HG03064 (cell line): ENCODE results near the gene TPM1.

Experiments used
- ATAC-seq: cut with Tn5 transposase; IDR thresholded peaks from one replicate; pipeline ENCODE4 v1.9.1; 2021; ENCODE audit warnings: low read depth; ENCODE audit not compliant: unreplicated experiment

TPM1 gene

DNA sequence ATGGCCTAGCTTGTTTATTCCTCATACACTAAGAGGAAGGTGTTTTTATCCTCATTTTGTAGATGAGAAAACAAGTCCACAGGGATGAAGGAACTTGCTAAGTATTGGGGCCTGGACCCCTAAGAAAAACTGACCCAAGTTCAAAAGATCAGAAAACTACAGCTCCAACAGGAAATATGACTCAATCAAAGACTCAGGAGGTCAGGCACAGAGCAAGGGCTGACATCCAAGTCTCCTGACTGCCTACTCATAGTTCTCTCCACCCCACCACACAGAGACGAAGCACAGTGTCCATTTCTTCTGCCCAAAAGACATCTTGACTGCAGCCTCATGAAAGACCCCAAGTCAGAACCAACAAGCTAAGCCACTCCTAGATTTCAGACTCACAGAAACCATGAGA lies 26.9 kb upstream of the TPM1 start:
- ATAC-seq = no peak

DNA sequence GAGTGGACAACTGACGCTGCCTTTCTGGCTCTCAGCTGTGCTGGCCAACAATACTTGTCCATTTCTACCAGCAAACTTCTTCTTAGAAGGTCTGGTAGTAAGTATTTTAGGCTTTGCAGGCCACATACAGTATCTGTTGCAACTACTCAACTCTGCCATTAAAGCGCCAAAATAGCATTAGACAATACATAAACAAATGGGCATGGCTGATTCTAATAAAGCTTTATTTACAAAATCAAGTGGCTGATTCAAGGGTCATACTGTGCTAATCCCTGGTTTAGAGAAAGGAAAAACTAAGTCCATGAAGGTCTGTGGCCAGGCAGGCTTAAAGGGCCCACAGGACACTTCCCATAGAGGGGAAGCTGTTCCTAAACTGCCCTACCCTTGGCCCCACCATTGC lies 26.3 kb upstream of the TPM1 start:
- no peak for ATAC-seq

DNA sequence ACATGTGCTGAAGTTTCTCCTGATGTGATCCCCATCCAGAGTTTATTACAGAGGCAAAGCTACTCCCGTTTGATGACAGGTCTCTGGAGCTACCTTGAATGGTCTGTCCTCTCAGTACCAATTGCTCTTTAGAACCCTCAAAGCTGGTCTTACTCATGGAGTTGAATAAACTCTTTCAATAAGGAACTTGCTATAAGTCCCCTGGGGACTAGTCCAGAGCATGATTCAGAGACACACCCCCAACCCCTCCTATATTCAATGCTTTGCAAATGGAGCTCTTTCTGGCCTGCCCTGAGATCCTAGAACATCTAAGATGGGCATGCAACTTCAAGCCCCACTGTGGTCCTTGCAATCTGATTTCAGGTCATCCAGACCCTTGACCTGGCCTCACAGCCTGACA lies 23.9 kb upstream of the TPM1 start:
- no peak for ATAC-seq

DNA sequence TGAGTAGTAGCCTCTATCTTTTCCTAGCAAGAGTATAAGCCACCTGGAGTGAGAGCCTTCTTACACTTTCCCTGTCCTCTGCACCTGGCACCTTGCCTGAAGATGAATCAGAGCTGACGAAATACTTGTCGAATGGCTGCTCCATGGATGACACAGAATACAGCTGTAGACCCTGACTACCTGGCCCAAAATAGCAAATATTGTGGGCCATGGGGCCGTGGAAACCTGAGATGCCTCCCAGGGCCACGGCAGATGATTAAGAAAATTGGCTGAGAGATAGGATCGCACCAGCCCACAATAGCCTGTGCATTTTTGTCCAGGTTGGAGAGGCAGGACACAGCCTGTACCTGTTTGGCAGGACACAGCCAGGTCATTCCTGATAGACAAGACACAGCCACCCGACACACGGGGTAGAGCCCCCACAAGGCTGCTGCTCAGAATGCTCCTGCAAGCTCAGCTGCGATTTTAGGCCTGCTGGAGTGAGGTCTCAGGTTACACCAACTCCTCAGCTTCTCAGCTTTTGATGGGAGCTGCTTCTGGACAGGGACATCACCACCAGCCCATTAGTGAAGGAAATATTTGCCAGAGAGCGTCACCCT lies 22.9 kb upstream of the TPM1 start:
- ATAC-seq = no peak

DNA sequence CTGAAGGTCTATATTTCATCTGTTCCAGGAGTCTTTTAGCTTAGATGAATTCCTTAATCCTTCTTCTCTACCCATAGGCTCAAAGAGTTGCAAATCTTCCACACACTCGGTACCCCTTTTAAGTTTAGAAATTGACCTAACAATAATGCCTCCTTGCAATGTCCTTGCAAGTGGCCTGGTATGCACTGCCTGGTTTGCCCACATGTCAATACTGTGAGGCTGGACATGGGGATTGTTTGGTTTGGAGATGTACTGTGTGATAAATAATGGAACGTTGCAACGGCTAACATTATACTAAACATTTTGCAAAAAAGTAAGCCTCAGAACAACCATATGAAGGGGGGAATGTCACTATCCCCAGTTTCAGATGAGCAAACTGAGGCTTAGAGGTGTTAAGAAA lies 22.4 kb upstream of the TPM1 start:
- no peak for ATAC-seq

DNA sequence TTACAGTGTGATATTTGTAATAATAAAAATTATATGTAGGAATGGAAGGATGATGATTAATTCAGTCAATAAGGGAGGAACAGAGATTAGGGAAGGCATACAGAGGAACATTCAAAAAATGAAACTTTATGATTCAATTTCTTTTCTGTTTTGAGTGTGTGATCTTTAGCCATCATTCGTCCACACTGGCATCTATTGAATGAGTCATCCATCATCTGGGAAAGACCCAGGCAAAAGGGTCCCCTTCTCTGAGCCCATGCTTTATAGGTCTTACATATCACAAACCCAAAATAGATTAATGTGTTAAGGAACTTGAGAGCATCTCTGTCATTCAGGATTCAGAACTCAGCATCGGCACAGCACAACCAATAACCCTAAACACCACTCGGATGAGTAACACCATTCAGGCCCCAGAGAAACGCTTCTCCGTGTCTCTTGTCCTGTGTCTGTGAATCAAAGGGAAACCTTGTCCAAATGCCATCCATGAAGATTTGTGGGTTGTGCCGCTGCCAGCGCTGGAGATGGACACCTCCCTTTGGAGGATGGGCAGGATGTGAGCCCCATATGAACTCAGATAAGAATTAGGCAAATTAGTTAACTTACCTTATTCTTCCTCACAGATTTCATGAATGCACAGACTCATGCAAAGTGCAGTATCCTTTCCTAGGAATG lies 21.7 kb upstream of the TPM1 start:
- no peak for ATAC-seq

DNA sequence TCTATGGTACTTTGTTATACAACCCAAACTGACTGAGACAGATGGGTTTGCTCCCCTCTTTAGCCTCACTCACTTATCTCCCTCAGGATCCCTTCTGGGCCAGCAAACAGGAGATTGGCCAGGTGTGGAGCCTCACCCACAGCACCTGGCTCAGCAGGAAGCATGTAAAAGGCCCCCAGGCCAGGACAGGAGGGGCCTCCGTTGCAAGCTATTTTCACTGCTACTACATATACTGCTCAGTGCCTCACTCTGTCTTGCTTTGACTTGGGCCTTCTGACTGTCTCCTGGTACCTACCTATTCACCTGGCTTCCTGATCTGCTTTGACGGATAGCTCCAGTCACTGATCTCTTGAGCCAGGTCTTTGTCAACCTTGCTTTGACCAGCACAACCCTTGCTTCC lies 20.4 kb upstream of the TPM1 start:
- no peak for ATAC-seq

DNA sequence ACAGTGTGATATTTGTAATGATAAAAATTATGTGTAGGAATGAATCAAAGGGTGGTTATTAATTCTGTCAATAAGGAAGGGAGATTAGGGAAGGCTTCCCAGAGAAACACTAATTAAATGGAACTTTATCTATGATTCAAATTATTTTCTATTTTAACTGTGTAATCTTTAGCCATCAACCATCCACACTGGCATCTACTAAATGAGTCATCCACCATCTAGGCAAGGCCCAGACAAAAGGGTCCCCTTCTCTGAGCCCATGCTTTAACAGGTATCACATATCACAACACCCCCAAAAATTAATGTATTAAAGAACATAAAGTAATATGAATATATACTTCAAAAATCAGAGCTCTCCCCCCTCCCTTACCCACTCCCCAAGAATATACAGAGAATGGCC lies 19.9 kb upstream of the TPM1 start:
- no peak for ATAC-seq

DNA sequence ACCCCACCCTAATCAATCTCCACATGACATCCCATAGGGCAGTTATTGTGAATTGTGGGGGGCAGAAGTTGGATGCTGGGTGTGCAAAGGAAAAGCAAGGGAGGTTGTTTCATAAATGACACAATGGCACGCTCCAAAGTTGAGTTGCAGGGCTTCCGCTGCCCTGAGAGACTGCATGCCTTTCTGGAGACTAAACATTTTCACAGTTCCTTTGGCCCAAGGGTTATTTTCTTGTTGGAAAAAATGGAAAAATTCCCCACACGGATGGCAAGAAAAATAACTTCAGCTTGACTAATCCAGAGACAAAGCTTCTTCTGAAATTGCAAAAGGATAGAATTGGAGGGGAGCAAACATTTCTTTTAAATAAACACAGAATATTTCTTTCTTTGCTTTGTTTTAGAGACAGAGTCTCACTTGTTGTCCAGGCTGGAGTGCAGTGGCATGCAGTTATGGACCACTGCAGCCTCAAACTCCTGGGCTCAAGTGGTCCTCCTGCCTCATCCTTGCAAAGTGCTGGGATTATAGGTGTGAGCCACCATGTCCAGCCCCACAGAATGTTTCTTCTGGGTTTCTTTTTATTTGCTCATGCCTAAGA lies 19.1 kb upstream of the TPM1 start:
- no peak for ATAC-seq

DNA sequence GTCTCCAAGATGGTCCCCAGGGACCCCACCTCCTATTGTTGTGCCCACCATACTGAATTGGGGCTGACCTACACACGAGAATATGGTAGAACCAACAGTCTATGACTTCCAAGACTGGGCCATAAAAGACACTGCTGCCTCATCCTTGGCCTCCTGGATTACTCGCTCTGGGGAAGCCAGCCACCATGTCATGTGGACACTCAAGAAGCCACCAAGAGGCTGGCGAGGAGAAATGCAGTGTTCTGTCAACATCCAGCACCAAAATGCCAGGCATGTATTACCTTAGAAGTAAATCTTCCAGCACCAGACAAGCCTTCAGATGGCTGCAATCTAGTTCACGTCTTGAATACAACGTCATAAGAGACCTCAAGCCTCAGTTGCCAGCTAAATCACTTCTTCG lies 17.1 kb upstream of the TPM1 start:
- ATAC-seq = no peak

DNA sequence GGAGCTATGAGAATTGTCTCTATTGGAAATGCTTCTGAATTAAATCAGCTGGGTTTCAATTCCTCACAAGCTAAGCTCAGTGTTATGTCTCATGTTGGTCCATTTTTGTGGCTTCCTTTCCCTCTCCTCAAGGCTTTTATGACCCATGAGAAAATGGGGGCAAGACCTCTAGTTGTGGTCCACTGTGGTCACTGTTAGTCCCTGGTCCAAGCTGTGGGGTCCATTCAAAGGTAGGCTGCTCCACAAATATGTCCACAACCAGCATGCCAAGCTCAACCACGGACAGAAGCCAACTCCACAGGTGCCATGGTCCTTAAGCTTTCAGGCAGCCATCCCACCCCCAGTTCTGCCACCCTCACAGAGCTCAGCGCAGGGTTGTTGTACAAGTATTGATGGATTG lies 14.9 kb upstream of the TPM1 start:
- ATAC-seq = no peak

DNA sequence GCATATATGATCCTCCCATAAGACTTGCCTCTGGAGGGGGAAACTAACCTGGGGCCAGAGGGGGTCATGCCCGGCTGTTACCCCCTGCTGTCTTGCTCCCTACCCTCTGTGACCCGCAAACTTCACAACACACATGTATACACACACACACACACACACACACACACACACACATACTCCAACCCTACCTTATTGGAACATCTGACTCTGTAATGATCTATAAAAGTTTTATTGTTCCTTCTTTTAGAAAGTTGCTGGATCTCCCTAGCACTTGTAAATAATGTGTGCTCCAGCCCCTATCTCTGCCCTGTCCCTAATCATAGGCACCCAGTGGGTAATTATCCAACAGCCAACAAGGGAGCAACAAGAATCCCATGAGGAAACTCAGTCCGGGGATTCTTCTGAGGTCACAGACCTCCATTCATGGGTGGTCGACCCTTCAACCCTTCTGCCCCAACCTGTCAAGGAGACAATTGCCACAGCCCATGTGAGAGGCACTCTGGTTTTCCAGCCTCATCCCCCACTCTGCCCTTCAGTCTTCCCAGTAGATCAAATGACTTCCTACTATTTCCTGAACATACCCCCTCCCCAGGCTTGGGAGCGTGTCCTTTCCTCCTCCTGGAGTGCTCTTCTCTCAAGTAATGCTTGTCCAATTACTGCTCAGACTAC lies 14.0 kb upstream of the TPM1 start:
- no peak for ATAC-seq

DNA sequence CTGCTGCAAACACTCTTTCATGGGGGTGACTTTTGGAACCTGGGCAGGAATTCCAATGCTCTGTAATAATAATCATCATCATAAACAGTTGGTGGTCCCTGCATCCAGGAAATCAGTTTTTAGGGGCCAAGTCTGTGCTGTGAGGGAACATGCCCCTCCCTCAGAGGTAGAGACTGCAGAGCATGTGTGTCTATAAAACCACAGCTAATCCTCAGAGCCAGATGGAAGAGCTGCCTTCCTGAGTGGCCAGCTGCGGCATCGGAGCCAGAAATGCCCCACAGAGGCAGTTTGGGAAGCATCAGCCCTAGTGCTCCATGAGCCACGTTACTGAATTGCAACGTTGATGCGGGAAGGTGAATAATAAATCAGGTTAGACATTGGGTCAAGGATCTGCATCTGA lies 12.9 kb upstream of the TPM1 start:
- no peak for ATAC-seq

DNA sequence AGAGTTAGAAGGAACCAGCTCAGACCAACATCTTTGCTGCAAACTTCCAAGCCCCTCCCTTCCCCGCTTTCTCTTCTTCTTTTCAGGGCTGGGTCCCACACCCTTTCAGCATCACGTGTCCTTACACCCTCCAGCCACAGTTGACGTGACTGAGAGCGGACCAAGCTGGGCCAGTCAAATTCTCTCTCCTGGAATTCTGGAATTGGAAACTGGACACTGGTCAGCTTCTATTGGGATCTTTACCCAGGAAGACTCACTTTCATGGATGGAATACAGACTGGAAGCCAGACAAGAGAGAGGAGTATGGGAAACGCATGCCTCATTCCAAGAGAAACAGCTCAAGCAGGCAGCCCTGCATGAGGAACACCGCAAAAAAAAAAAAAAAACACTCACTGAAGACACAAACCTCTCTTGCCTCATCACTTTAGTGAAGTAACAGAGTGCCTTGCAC lies 12.4 kb upstream of the TPM1 start:
- no peak for ATAC-seq

DNA sequence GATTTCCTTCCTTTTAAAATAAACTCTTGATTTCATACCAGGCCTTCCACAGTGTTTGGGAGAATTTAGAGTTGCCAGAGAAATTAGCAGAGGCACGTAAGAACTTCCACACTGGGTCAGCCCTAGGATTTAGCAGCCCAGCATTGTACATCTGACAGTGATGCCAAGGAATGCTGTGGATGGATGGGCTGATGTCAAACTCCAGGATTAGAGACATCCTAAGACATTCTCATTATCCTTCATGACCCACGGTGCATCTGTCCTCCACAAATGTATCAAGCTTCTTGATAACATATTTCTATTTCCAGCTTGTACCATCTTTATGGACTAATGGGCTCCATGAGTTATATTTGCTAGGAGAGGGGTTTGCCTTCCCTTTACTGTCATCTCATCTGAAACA lies 8.0 kb upstream of the TPM1 start:
- no peak for ATAC-seq

DNA sequence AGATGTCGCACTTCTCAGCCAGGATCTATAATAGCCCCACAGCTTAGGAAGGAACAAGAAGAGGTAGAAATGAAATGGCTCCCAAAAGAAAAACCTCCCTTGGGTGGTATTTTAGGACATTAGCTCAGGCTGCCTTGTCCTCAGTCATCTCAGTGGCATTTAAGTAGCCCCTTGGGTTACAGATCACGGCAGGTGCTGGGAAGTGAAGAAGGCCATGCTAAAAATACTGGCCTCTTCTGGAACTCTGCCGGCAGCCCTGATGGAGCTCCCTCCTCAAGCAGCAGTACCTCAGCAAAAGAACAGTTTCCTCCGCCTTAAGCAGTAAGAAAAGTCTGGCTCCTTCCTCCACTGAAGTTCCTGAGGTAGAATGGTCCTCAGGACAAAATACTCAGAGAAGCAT lies 7.3 kb upstream of the TPM1 start:
- no peak for ATAC-seq

DNA sequence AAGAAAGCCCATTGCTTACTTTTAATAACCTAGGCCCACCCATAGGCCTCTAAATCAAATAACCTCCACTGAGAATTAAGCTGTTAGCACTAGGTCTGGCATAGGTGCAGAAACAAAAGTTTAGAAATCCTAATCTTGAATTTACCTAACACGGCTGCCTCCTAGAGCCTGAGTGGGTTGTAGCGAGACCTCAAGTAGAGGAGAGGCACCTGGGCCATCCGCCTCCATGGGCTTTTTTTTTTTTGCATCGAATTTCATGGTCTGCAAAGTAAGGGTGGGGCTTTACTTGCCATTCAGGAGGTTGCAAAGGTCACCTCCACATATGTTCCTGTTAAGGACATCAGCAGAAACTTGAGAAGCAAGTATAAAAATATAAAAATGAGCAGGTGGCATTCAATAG lies 6.6 kb upstream of the TPM1 start:
- no peak for ATAC-seq

DNA sequence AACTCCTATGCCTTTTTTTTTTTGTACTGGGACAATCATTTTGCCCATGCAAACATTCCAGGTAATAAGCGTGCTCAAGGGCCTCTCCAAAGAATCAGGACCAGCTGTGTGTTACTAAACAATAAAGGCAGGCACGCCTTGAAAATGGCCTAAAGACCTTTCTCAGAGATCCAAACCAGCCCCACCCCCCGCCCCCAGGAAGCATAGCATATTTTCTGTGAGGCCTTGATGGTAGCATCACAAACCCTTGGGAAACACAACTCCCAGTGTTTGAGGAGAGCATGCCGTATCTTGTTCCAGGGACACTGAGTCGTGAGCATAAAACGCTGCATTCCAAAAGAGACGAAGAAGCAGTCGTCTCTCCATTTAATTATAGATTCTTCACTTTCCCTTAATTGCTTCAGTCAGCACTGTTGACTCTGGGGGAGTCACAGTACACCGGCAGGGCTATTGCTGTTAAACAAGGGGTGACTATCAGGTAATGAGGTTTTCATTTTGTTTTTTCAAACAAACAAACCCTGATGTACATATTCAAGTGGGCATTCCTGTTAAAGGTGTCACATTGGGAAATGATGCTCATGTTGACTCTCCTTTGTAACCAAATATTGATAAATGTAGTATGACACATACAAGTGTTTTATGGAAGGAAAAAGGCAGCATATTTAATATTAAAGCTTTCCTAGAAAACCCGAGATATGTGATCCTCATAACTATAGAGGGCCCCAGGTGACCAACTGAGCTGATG lies 4.4 kb upstream of the TPM1 start:
- no peak for ATAC-seq

DNA sequence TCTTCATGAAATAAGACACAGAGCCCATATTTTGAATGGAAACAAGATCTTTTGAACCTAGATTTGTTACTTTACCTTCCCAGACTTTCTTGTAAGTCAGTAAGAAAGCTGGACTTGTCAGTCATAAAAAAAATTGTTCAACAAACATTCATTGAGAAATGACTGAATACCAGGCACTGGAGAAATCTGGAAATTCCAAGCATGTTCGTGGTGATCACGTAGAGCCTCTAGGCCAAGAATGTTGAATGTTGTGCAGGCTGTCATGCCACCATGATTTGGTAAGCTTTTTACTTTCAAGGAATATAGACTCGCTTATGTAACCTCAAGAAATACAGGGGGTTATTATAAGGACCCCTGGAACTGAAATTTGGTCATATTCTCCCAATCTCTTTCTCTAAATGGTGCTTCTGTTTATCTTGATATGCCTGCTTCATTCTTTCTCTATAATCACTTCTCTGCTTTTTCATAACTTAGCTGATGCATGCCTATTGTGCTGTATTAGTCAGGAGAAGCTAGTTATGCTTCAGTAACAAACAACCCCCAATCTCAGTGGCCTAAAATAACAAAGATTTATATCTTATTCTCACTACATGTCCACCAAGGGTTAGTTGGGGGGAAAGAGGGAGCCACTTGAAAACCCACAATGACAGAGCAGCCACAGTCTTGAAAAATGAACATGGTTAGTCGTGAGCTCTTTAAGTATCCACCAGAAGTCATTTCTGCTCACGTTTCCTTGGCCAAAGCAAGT lies 3.4 kb upstream of the TPM1 start:
- no peak for ATAC-seq

DNA sequence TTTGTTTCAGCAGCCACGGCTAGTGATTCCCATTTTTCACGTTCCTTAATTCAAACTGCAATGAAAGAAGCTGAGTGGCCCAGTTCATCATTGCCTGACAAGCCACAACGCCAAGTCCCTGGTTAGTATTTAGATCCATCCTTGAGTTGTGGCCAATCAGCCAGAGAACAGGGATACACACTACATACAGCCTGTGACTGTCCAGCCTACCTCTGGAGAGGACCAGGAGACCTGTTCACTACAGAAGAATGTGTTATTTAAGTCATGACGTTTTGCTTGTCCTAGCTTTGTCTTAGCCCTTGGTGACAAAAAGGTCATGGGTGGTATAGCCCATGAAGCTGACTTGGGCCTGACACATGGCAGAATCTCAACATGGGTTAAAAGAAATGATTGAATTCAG lies 2.7 kb upstream of the TPM1 start:
- no peak for ATAC-seq
